HPDE6-E6E7 (cell line): ENCODE results near the gene DRD2.
A peak's percentile ranks its signal among the peaks of the same experiment; 100 is the strongest.

Source experiments
- DNase-seq: peaks from one replicate; pipeline ENCODE4 v3.0.0; 2011; ENCODE audit warnings: missing footprints; ENCODE audit errors: extremely low spot score

The DRD2 gene

GRCh38 chr11:113484223-113484622 lies 9.0 kb upstream of the DRD2 start:
- DNase-seq: no peak

GRCh38 chr11:113481672-113482071 lies 6.5 kb upstream of the DRD2 start:
- DNase-seq: no peak

GRCh38 chr11:113481226-113481625 lies 6.0 kb upstream of the DRD2 start:
- DNase-seq: no peak

GRCh38 chr11:113477321-113477720 lies 2.1 kb upstream of the DRD2 start:
- DNase-seq: no peak

GRCh38 chr11:113476553-113476952 lies 1.4 kb upstream of the DRD2 start:
- no peak for DNase-seq

- peak; percentile 64 for DNase-seq
These were observed 637 bp downstream of the DRD2 start for GRCh38 chr11:113474362-113475159.

- DNase-seq: no peak
These were observed 1.2 kb downstream of the DRD2 start for GRCh38 chr11:113473983-113474361.

GRCh38 chr11:113472471-113472870 lies 2.7 kb downstream of the DRD2 start:
- no peak for DNase-seq

GRCh38 chr11:113470233-113470632 lies 5.0 kb downstream of the DRD2 start:
- DNase-seq: no peak

GRCh38 chr11:113468726-113469345 lies 6.4 kb downstream of the DRD2 start:
- no peak for DNase-seq

- no peak for DNase-seq
These were observed 7.7 kb downstream of the DRD2 start for GRCh38 chr11:113467545-113467944.

GRCh38 chr11:113465786-113466185 lies 9.4 kb downstream of the DRD2 start:
- no peak for DNase-seq

GRCh38 chr11:113464416-113464815 lies 10.8 kb downstream of the DRD2 start:
- no peak for DNase-seq

GRCh38 chr11:113462830-113463229 lies 12.4 kb downstream of the DRD2 start:
- no peak for DNase-seq

GRCh38 chr11:113461639-113462038 lies 13.6 kb downstream of the DRD2 start:
- DNase-seq: no peak

- no peak for DNase-seq
These were observed 14.7 kb downstream of the DRD2 start for GRCh38 chr11:113460469-113460868.

GRCh38 chr11:113458189-113458588 lies 17.0 kb downstream of the DRD2 start:
- no peak for DNase-seq

GRCh38 chr11:113457784-113458183 lies 17.4 kb downstream of the DRD2 start:
- no peak for DNase-seq

GRCh38 chr11:113454455-113454854 lies 20.7 kb downstream of the DRD2 start:
- DNase-seq: no peak

- no peak for DNase-seq
These were observed 25.5 kb downstream of the DRD2 start for GRCh38 chr11:113449743-113450142.

GRCh38 chr11:113448316-113448677 lies 26.9 kb downstream of the DRD2 start:
- no peak for DNase-seq

- peak; percentile 72 for DNase-seq
These were observed 27.4 kb downstream of the DRD2 start for GRCh38 chr11:113447621-113448315.

- peak; percentile 90 for DNase-seq
These were observed 28.3 kb downstream of the DRD2 start for GRCh38 chr11:113446938-113447337.
